Activated CD4-positive, alpha-beta T cell treated with anti-CD3 and anti-CD28 coated beads, Interleukin-2, amount 50 U/mL, for 4 hours (primary cell): Measurements from ENCODE around the gene ADARB2.
"Not testable (repeated sequence)": the region's sequence is repeated elsewhere in the genome, so short reads cannot be mapped to it uniquely, and the experiment has no call there.

Experiments used
- DNase-seq, 2 experiments: peaks; one replicate each; pipeline ENCODE4 v3.0.0-alpha.2; 2020

The ADARB2 gene

DNA sequence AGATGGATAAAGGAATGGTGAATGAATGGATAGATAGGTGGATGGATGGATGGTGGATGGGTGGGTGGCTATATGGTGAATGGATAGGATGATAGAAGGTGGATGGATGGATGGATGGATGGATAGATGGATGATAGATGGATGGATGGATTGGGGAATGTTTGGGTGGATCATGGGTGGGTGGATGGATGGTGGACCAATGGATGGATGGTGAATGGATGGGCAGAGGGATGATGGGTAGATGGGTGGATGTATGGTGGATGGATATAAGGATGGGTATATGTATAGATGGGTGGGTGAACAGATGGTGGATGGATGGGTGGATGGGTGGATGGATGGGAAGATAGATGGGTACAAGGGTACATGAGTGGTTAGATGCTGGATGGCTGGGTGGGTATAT, 322.4 kb downstream of the ADARB2 start:
- DNase-seq = no peak

GRCh38 chr10:1414346-1414745, 323.0 kb downstream of the ADARB2 start:
- not testable (repeated sequence) for DNase-seq

- DNase-seq = no peak
Observed at GRCh38 chr10:1413823-1414222, 323.5 kb downstream of the ADARB2 start.

GRCh38 chr10:1413256-1413655, 324.1 kb downstream of the ADARB2 start:
- DNase-seq = no peak

- no peak for DNase-seq
Observed at GRCh38 chr10:1412531-1413189, 324.7 kb downstream of the ADARB2 start.

GRCh38 chr10:1411956-1412355, 325.4 kb downstream of the ADARB2 start:
- no peak for DNase-seq

GRCh38 chr10:1411451-1411850, 325.9 kb downstream of the ADARB2 start:
- no peak for DNase-seq

- DNase-seq = no peak
Observed at GRCh38 chr10:1410469-1411395, 326.6 kb downstream of the ADARB2 start.

GRCh38 chr10:1410032-1410431, 327.3 kb downstream of the ADARB2 start:
- no peak for DNase-seq

DNA sequence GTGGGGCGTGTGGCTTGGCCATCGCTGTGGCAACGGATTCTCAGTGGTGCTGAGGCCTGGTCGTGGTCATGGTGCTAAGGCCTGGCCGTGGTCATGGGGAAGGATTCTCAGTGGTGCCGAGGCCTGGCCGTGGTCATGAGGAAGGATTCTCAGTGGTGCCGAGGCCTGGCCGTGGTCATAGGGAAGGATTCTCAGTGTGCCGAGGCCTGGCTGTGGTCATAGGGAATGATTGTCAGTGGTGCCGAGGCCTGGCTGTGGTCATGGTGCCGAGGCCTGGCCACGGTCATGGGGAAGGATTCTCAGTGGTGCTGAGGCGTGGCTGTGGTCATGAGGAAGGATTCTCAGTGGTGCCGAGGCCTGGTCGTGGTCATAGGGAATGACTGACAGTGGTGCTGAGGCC, 327.9 kb downstream of the ADARB2 start:
- no peak for DNase-seq

DNA sequence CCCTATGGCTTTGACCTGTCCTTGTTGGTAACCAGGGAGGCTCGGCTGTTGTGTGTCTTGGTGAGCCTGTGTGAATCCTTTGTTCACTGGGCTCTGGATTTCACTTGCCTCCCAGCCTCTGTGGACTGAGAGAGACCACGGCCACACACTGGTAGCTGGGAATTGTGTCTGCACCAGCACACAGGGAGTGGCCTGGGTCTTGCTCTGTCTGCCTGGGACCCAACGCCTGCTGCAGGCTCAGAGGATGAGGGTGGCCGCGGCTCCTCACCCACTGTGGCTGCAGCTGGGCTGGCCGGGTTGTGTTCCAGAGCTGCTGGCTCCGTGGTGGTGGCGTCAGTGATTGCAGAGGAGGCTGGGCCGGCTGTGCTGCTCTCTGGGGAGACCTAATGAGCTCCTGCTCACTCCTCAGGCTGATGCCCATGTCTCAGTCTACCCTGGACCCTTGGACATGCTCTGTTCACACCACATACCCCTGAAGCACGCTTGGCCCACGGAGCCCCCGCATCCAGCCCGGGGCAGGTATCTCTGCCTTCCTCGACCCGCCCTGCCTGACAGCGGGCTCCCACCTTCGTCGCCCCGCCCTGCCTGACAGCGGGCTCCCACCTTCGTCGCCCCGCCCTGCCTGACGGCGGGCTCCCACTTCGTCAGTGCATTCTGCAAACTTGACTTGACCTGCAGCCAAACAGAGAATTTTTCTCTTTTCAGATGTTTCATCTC, 328.5 kb downstream of the ADARB2 start:
- DNase-seq = no peak

DNA sequence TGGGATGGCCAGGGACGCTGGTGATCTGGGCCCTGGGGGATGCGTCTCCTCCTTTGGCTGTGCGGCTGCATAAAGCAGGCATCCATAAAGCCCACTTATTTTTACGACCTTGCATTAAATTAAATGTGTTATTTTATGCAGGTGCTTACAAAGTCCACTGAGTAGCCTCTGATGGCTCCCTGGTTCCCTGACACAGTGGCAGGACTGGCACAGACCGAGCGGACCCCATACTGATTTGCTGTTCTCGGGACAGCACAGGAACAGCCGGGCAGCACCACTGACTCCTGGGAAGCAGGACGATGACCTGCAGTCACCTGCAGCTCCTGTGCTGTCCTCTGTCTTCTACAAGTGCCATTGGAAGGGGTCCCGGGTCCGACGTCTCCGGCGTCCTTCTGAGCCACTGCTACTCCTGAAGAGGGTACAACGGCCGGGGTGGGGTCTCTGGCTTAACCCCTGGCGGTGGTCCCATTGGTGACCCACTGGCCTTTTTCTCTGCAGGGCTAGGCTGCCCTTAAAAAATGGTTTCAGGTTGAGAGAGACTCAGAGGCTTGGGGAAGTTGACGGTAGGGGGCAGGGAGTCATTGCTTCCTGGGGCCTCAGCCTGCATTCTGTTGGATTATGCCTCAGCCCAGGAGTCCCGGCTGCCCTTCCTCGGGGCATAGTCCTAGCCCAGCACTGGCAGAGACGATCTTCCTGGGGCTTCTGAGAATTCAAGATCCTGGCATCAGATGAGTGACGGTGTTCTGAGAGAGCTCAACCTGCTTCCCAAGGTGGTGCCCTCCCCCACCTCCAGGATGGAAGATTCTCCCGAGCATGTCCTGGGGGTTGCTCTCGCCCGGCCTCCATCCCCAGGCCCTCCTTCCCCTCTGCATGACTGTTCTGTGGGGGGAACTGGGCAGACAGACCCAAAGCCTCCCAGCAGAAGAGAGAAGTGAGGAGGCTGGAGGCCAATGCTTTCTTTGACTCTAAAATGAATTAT, 330.1 kb downstream of the ADARB2 start:
- no peak for DNase-seq

GRCh38 chr10:1406132-1406966, 331.0 kb downstream of the ADARB2 start:
- DNase-seq = no peak

DNA sequence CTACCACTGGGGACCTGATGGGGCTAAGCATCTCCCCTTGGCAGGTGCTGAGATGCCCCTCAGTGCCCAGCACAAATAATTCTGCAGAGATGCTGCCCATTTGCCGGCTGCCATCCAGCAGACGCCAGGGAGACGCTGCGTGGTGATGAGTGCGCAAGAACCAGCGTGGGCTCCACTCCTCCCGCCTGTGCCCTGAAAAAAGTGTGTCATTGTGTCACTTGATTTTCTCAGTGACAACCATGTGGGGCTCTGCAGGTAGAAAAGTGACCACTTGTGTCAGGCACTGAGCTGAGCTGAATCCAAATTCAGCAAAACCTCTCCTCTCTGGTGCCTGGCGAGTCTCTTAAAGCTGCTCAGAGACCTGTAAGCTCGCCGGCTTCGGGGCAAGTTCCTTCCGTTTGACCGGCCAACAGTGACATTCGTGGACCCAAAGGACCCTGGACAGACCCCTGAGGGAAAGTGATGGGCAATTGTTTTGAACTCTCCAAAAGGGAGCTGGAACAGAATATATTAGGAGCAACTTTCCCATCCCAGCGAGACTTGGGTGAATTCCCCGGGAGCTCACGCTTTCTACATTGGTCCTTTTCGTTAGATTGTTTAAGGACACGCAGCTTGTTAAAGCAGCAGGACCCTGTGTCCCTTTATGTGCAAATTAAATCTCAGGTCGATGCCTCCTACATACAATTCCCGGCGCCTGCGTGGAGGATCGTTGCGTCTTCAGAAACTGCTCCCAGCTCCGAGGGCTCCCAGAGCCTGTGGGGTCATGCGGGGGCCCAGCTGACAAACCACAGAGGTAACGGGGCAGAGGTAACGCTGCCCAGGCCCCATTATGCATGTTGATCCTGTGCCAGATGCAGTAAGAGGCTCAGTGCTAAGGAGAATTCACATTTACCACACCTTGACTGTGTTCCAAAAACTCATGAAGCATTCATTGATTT, 332.7 kb downstream of the ADARB2 start:
- DNase-seq = no peak

- no peak for DNase-seq
Observed at GRCh38 chr10:1403508-1404322, 333.6 kb downstream of the ADARB2 start.

DNA sequence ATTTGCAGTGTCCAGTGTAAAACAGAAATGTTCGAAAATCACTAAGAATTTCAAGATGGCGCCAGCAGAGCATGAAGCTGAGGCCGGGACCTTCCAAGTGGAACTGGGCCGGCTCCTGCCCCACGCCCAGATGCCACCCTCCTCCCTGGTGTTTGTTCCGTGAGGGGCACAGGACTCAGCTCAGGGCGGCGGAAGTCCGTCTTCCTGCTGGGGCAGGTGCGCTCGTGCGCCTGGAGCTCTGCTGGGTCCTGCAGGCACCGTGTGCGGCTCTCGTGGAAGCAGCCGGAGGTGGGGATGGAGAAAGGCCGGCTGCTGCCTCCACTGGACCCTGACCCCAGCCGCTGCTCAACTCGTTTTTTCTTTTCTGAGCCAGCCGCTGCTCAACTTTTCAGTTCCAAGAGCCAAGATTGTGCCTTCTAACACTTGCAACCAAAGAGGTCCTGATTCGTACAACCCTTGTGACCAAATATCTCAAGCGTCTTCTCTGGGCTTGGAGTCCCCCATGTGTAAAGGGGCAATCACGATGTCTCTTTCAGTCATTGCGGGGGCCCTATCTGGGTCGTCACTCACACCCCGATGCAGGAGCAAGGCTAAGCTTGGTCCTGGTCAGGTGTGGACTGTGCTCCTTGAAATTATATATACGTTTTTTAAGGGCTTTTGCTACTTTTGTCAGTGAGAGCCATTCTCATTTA, 334.4 kb downstream of the ADARB2 start:
- no peak for DNase-seq

- DNase-seq = no peak
Observed at GRCh38 chr10:1402016-1402770, 335.1 kb downstream of the ADARB2 start.
